MV-4-11 (cell line): ENCODE results near the gene PATL2.
A peak's percentile ranks its signal among the peaks of the same experiment; 100 is the strongest.

ENCODE experiments used
- DNase-seq: peaks from one replicate; lab custom pipeline; 2025; lab: John Stamatoyannopoulos, UW

Gene PATL2

DNA sequence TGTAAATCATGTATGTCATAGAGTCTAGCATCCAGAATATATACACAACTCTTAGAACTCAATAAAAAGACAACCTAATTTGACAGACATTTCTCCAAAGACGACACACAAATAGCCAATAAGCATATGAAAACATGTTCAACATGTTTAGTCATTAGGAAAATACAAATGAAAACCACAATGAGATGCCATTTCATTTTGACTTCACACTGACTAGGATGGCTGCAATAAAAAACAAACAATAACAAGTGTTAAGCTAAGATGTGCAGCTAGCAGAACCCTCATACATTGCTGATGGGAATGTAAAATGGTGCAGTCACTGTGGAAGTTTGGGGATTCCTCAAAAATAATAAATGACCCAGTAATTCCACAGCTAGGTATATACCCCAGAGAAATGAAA lies 64.1 kb downstream of the PATL2 start:
- DNase-seq = no peak

DNA sequence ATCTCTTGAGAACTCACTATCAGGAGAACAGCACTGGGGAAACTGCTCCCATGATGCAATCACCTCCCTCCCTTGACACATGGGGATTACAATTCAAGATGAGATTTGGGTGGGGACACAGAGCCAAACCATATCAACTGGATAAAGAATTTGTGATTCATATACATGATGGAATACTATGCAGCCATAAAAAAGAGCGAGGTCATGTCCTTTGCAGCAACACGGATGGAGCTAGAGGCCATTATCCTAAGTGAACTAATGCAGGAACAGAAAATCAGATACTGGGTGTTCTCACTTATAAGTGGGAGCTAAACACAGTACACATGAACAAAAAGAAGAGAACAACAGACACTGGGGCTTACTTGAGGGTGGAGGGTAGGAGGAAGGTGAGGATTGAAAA lies 64.7 kb downstream of the PATL2 start:
- DNase-seq = no peak

DNA sequence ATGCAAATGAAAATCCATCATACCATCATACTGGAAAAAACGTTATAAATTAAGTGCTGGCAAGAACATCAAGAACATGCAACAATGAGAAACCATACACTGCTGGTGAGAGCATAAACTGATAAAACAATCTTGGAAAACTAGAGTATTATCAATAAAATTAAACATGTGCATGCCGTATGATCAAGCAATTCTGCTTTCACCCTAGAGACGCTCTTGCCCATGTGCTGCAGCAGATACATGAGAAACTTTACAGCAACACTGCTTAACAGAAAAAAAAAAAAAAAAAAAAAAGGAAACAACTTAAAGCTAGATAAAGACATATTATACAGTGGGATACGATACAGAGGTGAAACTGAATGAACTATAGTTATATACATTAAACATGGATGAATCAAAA lies 69.5 kb downstream of the PATL2 start:
- no peak for DNase-seq

DNA sequence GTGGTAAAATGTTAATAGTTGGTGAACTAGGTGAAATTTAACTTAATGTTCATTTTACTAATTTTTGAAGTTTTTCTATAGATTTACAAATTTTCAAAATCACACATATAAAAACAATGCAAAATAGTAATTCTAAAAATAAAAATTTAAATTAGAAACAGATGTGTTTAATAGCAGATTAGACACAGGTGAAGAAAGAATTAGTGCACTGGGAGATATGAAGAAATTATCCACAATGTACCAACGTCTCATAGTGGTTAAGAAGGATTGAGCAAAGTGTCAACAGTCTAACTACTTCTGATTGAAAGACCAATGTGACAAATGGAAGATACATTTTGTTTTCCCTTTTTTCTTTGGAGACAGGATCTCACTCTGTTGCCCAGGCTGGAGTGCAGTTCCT lies 74.1 kb downstream of the PATL2 start:
- DNase-seq = no peak

DNA sequence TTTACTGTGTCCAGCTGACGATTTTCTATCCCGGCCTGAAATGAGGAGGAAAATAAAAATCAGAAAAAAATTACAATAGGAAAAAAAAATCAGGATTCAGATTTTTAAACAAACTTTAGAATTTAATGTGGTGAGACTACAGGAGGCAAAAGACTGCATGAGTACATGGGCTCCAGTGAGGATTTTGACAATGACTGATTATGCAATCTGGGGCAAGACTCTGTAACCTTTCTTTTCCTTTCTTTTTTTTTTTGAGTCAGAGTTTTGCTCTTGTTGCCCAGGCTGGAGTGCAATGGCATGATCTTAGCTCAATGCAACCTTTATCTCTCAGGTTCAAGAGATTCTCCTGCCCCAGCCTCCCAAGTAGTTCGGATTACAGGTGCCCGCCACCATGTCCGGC lies 77.5 kb downstream of the PATL2 start:
- peak; percentile 71 for DNase-seq

DNA sequence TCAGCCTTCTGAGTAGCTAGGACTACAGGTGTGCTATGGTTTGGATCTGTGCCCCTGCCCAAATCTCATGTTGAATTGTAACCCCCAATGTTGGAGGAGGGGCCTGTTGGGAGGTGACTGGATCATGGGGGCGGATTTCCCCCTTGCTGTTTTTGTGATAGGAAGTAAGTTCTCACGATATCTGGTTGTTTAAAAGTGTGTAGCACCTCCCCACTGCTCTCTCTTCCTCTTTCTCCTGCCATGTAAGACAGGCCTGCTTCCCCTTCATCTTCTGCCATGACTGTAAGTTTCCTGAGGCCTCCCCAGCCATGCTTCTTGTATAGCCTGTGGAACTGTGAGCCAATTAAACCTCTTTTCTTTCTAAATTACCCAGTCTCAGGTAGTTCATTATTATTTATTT lies 85.8 kb downstream of the PATL2 start:
- DNase-seq = peak; percentile 52

DNA sequence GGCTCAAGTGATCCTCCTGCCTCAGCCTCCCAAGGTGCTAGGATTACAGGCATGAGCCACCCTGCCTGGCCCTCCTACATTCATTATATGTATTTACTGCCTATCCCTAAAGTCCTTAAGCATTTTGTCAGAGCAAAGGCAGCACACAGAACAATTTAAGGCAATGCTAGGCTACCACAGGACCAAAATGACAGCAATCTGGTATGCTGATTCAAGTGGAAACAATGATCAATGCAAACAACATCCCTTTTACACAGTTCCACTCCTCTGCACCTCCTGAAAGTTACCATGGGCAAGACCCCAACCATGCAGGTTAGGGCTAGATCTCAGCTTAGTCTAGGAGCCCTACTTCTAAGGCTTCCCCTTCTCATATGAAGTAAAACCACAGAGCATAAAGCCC lies 87.9 kb downstream of the PATL2 start:
- DNase-seq = no peak

DNA sequence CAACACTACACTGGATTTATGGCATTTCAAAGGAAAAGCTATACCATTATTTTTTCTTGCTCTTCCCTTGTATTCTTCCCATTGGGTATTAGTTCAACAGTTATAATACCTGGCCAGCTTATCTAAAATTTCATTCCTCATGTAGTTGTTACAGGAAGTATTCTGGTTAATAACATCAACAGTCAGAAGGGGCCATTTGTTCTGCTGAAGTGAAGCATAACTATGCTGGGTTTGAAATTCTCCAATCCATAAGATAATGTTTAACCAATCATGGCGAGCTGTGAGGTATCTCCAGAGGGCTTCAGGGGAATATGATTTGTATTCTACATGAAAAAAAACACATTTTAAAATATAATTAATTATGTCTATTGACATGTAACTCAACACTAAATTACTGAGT lies 91.0 kb downstream of the PATL2 start:
- no peak for DNase-seq

DNA sequence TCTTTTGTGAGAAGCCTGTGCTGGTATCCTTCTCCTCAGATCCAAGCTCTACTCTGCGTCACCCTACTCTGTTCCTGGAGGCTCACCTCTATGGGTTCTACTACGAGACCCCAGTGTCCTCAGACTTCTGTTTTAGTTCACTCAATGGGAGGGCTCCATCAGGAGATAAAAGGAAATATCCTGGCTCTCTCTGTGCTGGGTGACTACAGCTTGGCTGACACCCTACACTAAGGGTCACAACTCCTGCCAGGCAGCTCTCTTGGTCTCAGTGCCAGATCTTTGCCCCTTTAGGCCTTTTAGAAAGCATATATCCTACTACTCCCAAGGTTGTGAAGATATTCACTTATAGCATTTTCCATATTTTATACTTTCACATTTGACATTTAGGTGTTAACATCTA lies 94.1 kb downstream of the PATL2 start:
- no peak for DNase-seq
